ENCODE data around the gene ACTR5.

DNA sequence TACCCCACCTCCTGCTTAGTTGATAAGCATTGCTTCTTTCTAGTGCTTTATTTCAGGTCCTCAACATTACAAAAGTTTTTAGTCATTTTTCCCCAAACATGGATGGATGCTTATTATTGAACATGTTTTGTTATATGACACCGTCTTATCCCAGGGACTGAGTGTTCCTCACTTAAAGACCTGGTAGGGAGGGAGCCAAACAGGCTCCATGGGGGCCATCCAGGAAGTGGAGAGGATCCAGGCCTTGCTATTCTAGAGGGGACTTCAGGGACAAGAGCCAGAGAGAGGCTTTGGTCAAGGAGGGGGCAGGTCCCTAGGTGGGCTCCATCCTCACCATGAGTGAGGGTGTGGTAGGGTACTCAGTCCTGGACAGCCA is 16.5 kb upstream of the ACTR5 start:
- no peak for TF ChIP-seq EZH2 (IDR thresholded peaks at IDR 0.05; ENCODE audit: low read length, unreplicated experiment)
- TF ChIP-seq, protein P1, sequence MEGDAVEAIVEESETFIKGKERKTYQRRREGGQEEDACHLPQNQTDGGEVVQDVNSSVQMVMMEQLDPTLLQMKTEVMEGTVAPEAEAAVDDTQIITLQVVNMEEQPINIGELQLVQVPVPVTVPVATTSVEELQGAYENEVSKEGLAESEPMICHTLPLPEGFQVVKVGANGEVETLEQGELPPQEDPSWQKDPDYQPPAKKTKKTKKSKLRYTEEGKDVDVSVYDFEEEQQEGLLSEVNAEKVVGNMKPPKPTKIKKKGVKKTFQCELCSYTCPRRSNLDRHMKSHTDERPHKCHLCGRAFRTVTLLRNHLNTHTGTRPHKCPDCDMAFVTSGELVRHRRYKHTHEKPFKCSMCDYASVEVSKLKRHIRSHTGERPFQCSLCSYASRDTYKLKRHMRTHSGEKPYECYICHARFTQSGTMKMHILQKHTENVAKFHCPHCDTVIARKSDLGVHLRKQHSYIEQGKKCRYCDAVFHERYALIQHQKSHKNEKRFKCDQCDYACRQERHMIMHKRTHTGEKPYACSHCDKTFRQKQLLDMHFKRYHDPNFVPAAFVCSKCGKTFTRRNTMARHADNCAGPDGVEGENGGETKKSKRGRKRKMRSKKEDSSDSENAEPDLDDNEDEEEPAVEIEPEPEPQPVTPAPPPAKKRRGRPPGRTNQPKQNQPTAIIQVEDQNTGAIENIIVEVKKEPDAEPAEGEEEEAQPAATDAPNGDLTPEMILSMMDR (conservative IDR thresholded peaks at IDR 0.05; ENCODE audit: low read depth, low read length): peak; percentile 11; the same call in 1 of the 2 replicates
